Activated naive CD8-positive, alpha-beta T cell (primary cell): ENCODE results near the gene SFMBT1.
"Not testable (repeated sequence)": the region's sequence is repeated elsewhere in the genome, so short reads cannot be mapped to it uniquely, and the experiment has no call there.

Experiments
- H3K27ac Mint-ChIP-seq: one replicate; pipeline ENCODE4 v1.8.0; 2021; ENCODE audit warnings: mixed read lengths
- H3K27me3 Mint-ChIP-seq: one replicate; pipeline ENCODE4 v1.8.0; 2021; ENCODE audit warnings: mixed read lengths
- H3K36me3 Mint-ChIP-seq: one replicate; pipeline ENCODE4 v1.8.0; 2021; ENCODE audit warnings: mixed read lengths
- H3K4me1 Mint-ChIP-seq: one replicate; pipeline ENCODE4 v1.8.0; 2021; ENCODE audit warnings: low read depth, mixed read lengths
- H3K4me3 Mint-ChIP-seq: one replicate; pipeline ENCODE4 v1.8.0; 2021; ENCODE audit warnings: mild to moderate bottlenecking, mixed read lengths
- H3K9me3 Mint-ChIP-seq: one replicate; pipeline ENCODE4 v1.8.0; 2021; ENCODE audit warnings: low read depth, mixed read lengths

SFMBT1 gene

GRCh38 chr3:53054233-53054632 is 8.4 kb upstream of the SFMBT1 start:
- H3K4me3 Mint-ChIP-seq, H3K9me3 Mint-ChIP-seq, H3K27me3 Mint-ChIP-seq, H3K4me1 Mint-ChIP-seq, H3K27ac Mint-ChIP-seq, H3K36me3 Mint-ChIP-seq: not testable (repeated sequence)

GRCh38 chr3:53051929-53052328 is 6.1 kb upstream of the SFMBT1 start:
- no peaks in the 10 kb centered on the region for H3K27me3 Mint-ChIP-seq
- no peak overlapping the region for H3K4me3 Mint-ChIP-seq
- no peaks in the 10 kb centered on the region for H3K36me3 Mint-ChIP-seq
- H3K9me3 Mint-ChIP-seq, result no peaks in the 10 kb centered on the region
- H3K27ac Mint-ChIP-seq, result no peak overlapping the region
- peaks cover 8% of the 10 kb centered on the region for H3K4me1 Mint-ChIP-seq

- H3K27ac Mint-ChIP-seq, result no peak overlapping the region
- no peak overlapping the region for H3K4me3 Mint-ChIP-seq
- no peaks in the 10 kb centered on the region for H3K36me3 Mint-ChIP-seq
- peaks cover 8% of the 10 kb centered on the region for H3K4me1 Mint-ChIP-seq
- H3K9me3 Mint-ChIP-seq, result no peaks in the 10 kb centered on the region
- no peaks in the 10 kb centered on the region for H3K27me3 Mint-ChIP-seq
Observed at GRCh38 chr3:53049987-53050386, 4.1 kb upstream of the SFMBT1 start.

- Mint-ChIP-seq H3K4me3 (peak overlapping the region; percentile 91), H3K36me3 (no peaks in the 10 kb centered on the region), H3K27me3 (no peaks in the 10 kb centered on the region), H3K9me3 (no peaks in the 10 kb centered on the region), H3K27ac (peak overlapping the region; percentile 97), H3K4me1 (peaks cover 34% of the 10 kb centered on the region)
Observed at GRCh38 chr3:53046171-53047170, 598 bp upstream of the SFMBT1 start.

- H3K4me1 Mint-ChIP-seq, result peaks cover 46% of the 10 kb centered on the region
- peak overlapping the region; percentile 97 for H3K27ac Mint-ChIP-seq
- H3K27me3 Mint-ChIP-seq, result no peaks in the 10 kb centered on the region
Observed at GRCh38 chr3:53044711-53045517, 959 bp downstream of the SFMBT1 start.

GRCh38 chr3:53044371-53044710 is 1.5 kb downstream of the SFMBT1 start:
- Mint-ChIP-seq H3K4me3 (peak overlapping the region; percentile 96), H3K27me3 (no peaks in the 10 kb centered on the region), H3K4me1 (peaks cover 49% of the 10 kb centered on the region), H3K36me3 (peaks cover 3% of the 10 kb centered on the region), H3K9me3 (no peaks in the 10 kb centered on the region), H3K27ac (peak overlapping the region; percentile 97)

More at GRCh38 chr3:53044711-53045517, 959 bp downstream of the SFMBT1 start:
- peak overlapping the region; percentile 96 for H3K4me3 Mint-ChIP-seq
- no peaks in the 10 kb centered on the region for H3K9me3 Mint-ChIP-seq
- peaks cover 3% of the 10 kb centered on the region for H3K36me3 Mint-ChIP-seq

GRCh38 chr3:53043738-53044137 is 2.1 kb downstream of the SFMBT1 start:
- no peaks in the 10 kb centered on the region for H3K27me3 Mint-ChIP-seq
- H3K4me3 Mint-ChIP-seq, result peak overlapping the region; percentile 96
- peaks cover 55% of the 10 kb centered on the region for H3K4me1 Mint-ChIP-seq
- H3K9me3 Mint-ChIP-seq, result no peaks in the 10 kb centered on the region
- peak overlapping the region; percentile 97 for H3K27ac Mint-ChIP-seq
- H3K36me3 Mint-ChIP-seq, result peaks cover 3% of the 10 kb centered on the region

- H3K27ac Mint-ChIP-seq, result peak overlapping the region; percentile 30
- no peaks in the 10 kb centered on the region for H3K27me3 Mint-ChIP-seq
- no peaks in the 10 kb centered on the region for H3K9me3 Mint-ChIP-seq
- peaks cover 61% of the 10 kb centered on the region for H3K4me1 Mint-ChIP-seq
- peak overlapping the region; percentile 30 for H3K4me3 Mint-ChIP-seq
- H3K36me3 Mint-ChIP-seq, result peaks cover 3% of the 10 kb centered on the region
Observed at GRCh38 chr3:53042651-53043050, 3.2 kb downstream of the SFMBT1 start.

- Mint-ChIP-seq H3K27me3 (no peaks in the 10 kb centered on the region), H3K27ac (peak overlapping the region; percentile 11), H3K9me3 (no peaks in the 10 kb centered on the region), H3K36me3 (peaks cover 3% of the 10 kb centered on the region), H3K4me1 (peaks cover 73% of the 10 kb centered on the region), H3K4me3 (no peak overlapping the region)
Observed at GRCh38 chr3:53040351-53040820, 5.5 kb downstream of the SFMBT1 start.

- peaks cover 75% of the 10 kb centered on the region for H3K4me1 Mint-ChIP-seq
- H3K4me3 Mint-ChIP-seq, result no peak overlapping the region
- no peak overlapping the region for H3K27ac Mint-ChIP-seq
- no peaks in the 10 kb centered on the region for H3K9me3 Mint-ChIP-seq
- peaks cover 3% of the 10 kb centered on the region for H3K36me3 Mint-ChIP-seq
- no peaks in the 10 kb centered on the region for H3K27me3 Mint-ChIP-seq
Observed at GRCh38 chr3:53039376-53039752, 6.5 kb downstream of the SFMBT1 start.

- peaks cover 70% of the 10 kb centered on the region for H3K4me1 Mint-ChIP-seq
- H3K36me3 Mint-ChIP-seq, result peaks cover 3% of the 10 kb centered on the region
- H3K27me3 Mint-ChIP-seq, result no peaks in the 10 kb centered on the region
- H3K9me3 Mint-ChIP-seq, result no peaks in the 10 kb centered on the region
- H3K4me3 Mint-ChIP-seq, result no peak overlapping the region
- no peak overlapping the region for H3K27ac Mint-ChIP-seq
Observed at GRCh38 chr3:53038679-53039375, 7.0 kb downstream of the SFMBT1 start.

GRCh38 chr3:53035825-53036619 is 9.9 kb downstream of the SFMBT1 start:
- Mint-ChIP-seq H3K4me3 (peak overlapping the region; percentile 41), H3K27me3 (no peaks in the 10 kb centered on the region), H3K27ac (no peak overlapping the region), H3K36me3 (peaks cover 3% of the 10 kb centered on the region), H3K9me3 (no peaks in the 10 kb centered on the region), H3K4me1 (peaks cover 68% of the 10 kb centered on the region)

- not testable (repeated sequence) for H3K9me3 Mint-ChIP-seq, H3K27me3 Mint-ChIP-seq, H3K36me3 Mint-ChIP-seq, H3K4me3 Mint-ChIP-seq, H3K27ac Mint-ChIP-seq
- peaks cover 70% of the 10 kb centered on the region for H3K4me1 Mint-ChIP-seq
Observed at GRCh38 chr3:53035018-53035417, 10.9 kb downstream of the SFMBT1 start.

GRCh38 chr3:53034411-53034810 is 11.5 kb downstream of the SFMBT1 start:
- H3K4me3 Mint-ChIP-seq, H3K27me3 Mint-ChIP-seq, H3K27ac Mint-ChIP-seq, H3K9me3 Mint-ChIP-seq, H3K36me3 Mint-ChIP-seq: not testable (repeated sequence)
- H3K4me1 Mint-ChIP-seq, result peaks cover 69% of the 10 kb centered on the region
